ENCODE results near the gene NCAPD3. TPM values are rescaled to one million over a fixed set of nuclear protein-coding genes. Genes with fewer than 3 reads are reported as not detected.

The NCAPD3 gene
- total RNA-seq, 2 donors from 2014 or later, result 44.4 to 61.9 TPM

GRCh38 chr11:134110252-134110815 is 113.4 kb downstream of the NCAPD3 start:
- H3K4me3 ChIP-seq, result no peak overlapping the region
- TF ChIP-seq POLR2AphosphoS5 (IDR thresholded peaks at IDR 0.05) (no peak), CTCF (IDR thresholded peaks at IDR 0.05) (no peak), POLR2A (IDR thresholded peaks at IDR 0.05) (no peak)
- H3K36me3 ChIP-seq, result no peaks in the 10 kb centered on the region
- H3K9me3 ChIP-seq, result no peaks in the 10 kb centered on the region
- 94% methylated on average over 5 of the region's 5 CpGs for WGBS
- no peak for DNase-seq (ENCODE audit: low spot score)
- H3K27ac ChIP-seq, result no peak overlapping the region
- H3K4me1 ChIP-seq (replicated peaks), result no peaks in the 10 kb centered on the region
- H3K27me3 ChIP-seq (replicated peaks; ENCODE audit: insufficient read depth), result no peaks in the 10 kb centered on the region
- intact Hi-C loops (cut with DNase I), result no loop called here

Other genes with a start within 250 kb of the NCAPD3 start
- 100 to 1,000 TPM in 1 of 2 donors, 10 to 100 TPM in 1; 21.3 to 157 TPM for gene JAM3, start 154.9 kb downstream of the NCAPD3 start, total RNA-seq
- 10 to 100 TPM; 67.6 to 80.8 TPM for gene VPS26B, start 704 bp upstream of the NCAPD3 start, total RNA-seq
- 10 to 100 TPM; 48.5 to 59.7 TPM for gene THYN1, start 29.4 kb upstream of the NCAPD3 start, total RNA-seq
- gene ACAD8, start 29.6 kb upstream of the NCAPD3 start, total RNA-seq, result 10 to 100 TPM; 39.4 to 46.1 TPM
- gene GLB1L3, start 52.4 kb upstream of the NCAPD3 start, total RNA-seq, result 10 to 100 TPM in 1 of 2 donors, 1 to 10 TPM in 1; 7.8 to 14.5 TPM
- 10 to 100 TPM; 45.6 to 60.0 TPM for gene GLB1L2, start 108.0 kb upstream of the NCAPD3 start, total RNA-seq
- 1 to 10 TPM; 3.9 to 4.9 TPM for gene B3GAT1, start 188.3 kb upstream of the NCAPD3 start, total RNA-seq